NCI-H69 (cell line): ENCODE measurements around the gene SPDYC.
A peak's percentile ranks its signal among the peaks of the same experiment; 100 is the strongest.

ENCODE experiments used
- DNase-seq: peaks from one replicate; lab custom pipeline; 2025; lab: John Stamatoyannopoulos, UW

Gene SPDYC

GRCh38 chr11:65206901-65207300 lies 36.9 kb downstream of the SPDYC start:
- no peak for DNase-seq

- DNase-seq = no peak
Measured at GRCh38 chr11:65207918-65208784, 38.1 kb downstream of the SPDYC start.

DNA sequence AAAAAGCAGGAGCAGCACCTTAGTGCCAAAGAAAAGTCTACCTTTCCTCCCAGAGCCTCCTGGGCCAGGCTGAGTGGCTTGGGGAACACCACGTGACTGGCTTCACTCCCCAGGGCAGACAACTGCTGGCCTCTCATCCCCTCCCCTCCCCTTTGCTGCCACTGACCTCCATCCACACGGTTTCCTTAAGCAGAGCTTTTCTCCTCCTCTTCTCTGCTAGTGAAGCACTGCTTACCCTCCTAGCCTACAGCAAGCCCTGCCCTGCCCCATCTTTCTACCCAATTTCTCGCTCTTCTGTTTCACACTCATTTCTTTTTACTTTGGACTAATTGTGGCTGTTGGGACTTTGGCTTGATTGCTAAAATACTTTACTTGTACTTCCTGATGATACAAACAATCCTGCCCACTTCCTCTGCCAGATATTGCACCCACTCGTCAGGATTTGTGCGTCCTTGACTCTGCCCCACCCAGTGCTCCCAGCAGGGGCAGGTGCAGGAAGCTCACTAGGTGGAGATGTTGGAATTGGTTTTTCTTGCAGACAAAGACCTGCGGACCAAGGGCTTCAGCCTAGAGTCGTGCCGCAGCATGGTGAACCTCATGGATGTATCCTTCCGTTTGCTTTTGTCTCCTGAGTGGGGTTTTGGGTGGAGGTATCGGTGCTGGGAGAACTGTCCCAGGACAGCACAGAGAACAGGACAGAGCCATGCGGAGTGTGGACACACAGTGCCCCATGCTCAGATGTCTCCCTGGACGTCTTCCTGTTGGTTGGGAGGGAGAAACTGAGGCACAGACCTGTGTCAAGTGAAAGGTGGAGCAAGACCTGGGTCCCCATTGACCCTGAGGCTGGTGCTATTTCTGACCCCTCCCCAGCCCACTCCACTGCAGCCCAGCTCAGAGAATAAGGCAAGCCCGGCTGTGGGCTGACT lies 39.0 kb downstream of the SPDYC start:
- no peak for DNase-seq

DNA sequence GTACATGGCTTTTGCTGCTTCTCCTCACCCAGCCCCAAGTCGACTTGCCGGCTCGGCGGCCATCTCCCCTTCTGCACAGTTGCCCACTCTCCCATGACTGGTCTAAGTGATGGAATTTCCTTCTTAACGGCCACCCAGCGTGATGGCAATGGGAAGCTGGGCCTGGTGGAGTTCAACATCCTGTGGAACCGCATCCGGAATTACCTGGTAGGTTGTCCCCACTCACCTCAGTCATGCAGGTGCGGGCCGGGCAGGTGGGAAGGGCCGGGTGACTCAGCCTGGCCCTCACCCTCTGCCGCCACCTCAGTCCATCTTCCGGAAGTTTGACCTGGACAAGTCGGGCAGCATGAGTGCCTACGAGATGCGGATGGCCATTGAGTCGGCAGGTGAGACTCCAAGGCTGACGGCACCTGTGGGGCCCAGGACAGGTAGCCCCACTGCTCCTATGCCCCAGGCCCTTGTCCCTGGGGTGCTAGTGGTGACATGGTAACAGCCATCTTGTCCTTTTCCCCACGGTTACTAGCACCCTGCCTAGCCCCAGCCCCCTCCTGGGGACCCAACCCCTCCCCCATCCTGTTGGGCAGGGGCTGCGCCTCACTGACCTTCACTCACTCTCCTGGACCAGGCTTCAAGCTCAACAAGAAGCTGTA lies 39.8 kb downstream of the SPDYC start:
- DNase-seq = no peak

DNA sequence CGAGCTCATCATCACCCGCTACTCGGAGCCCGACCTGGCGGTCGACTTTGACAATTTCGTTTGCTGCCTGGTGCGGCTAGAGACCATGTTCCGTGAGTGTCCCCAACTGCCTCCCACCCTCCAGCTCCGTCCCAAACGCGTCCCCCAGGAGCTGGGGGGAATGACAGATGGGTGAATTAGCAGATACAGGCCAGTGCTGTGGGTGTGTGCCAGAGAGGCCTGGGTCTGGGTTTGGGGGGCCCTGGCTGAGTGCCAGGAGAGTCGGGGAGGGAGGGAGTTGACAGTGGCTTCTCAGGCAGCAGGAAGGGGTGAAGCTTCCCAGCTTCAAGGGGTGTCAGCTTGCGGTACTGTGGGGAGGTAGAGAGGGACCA lies 40.3 kb downstream of the SPDYC start:
- no peak for DNase-seq

DNA sequence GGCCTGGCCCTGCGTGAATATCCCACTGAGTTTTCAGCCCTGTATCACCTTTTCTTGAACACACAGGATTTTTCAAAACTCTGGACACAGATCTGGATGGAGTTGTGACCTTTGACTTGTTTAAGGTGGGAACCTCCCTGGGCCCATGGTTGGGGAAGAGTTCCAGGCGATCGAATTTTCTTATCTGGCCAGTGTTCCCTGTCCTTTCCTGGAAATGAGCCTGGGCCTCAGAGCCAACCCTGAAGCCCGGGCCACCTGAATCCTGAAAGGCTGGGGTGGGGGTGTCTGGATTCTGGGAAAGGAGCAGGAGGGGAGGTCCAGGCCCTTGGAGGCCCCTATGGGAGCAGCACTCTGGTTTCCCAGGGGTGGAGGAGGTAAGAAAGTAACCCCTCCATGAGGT lies 40.7 kb downstream of the SPDYC start:
- no peak for DNase-seq

GRCh38 chr11:65211293-65212105 lies 41.5 kb downstream of the SPDYC start:
- no peak for DNase-seq

GRCh38 chr11:65212226-65212801 lies 42.3 kb downstream of the SPDYC start:
- DNase-seq = no peak

- DNase-seq = peak; percentile 55
Measured at GRCh38 chr11:65213322-65214211, 43.5 kb downstream of the SPDYC start.

GRCh38 chr11:65214212-65214845 lies 44.3 kb downstream of the SPDYC start:
- DNase-seq = no peak

DNA sequence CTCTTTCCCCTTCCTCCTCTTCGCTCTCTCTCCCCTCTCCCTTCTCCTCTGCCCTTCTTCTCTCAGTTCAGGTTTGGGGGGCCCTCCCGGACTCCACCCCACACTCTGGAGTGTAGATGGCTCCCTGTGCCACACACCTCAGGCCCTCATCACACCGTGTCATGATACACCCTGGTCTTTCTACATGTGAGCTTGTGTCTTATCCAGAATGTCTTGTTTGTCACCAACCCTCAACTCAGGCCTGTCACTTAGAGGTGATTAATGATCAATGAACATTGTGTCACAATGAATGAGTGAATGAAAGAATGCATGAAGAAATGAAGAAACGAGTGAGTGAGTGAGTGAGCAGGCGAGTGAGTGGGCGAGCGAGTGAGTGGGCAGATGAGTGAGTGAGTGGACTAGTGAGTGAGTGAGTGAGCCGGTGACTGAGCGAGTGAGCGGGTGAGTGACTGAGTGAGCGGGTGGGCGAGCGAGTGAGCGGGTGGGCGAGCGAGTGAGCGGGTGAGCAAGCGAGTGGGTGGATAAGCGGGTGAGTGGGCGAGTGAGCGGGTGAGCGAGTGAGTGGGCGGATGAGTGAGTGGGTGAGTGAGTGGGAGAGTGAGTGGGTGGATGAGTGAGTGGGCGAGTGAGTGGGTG lies 45.5 kb downstream of the SPDYC start:
- DNase-seq = no peak

- no peak for DNase-seq
Measured at GRCh38 chr11:65216830-65217229, 46.8 kb downstream of the SPDYC start.

GRCh38 chr11:65217441-65218423 lies 47.7 kb downstream of the SPDYC start:
- DNase-seq = no peak

GRCh38 chr11:65218446-65218845 lies 48.4 kb downstream of the SPDYC start:
- DNase-seq = no peak

DNA sequence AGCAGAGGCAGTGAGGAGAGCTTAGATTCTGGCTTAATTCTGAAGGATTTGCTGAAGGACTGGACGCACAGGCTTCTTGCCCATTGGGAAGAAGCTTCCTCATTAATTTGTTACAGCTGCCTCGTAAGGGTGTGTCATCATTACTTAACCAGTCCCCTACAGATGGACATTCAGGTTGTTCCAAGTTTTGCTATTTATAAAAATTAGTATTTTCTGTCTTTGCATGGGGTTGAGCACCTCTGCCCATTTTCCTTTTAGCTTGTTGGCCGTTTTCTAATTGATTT lies 49.8 kb downstream of the SPDYC start:
- DNase-seq = no peak

DNA sequence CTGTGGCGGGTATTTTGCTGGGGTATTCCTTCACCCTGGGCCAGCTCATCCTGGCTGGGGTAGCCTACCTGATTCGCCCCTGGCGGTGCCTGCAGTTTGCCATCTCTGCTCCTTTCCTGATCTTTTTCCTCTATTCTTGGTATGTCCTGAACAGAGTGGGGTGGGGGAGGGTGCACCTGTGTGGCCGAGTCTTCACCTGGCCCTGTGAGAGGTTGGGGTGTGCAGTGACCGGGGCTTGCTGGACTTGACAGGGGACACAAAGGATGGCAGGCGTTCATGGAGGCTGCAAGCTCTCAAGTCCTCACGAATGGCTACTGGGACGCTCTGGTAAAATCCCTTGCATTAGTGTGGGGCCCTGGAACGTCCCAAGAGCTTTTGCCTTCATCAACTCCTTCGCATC lies 51.0 kb downstream of the SPDYC start:
- no peak for DNase-seq
